HEK293T (cell line): ENCODE results near the gene TTC22.
A peak's percentile ranks its signal among the peaks of the same experiment; 100 is the strongest.

Experiments used
- CTCF ChIA-PET: fragments of 350-600 bp; formaldehyde crosslinking; extraction: SDS; loops from one replicate; lab custom pipeline; 2021; ENCODE audit warnings: antibody characterized with exemption, inconsistent platforms; lab: Yijun Ruan, JAX
- POLR2A ChIA-PET: fragments of 350-600 bp; formaldehyde crosslinking; extraction: SDS; loops from one replicate; lab custom pipeline; 2020; ENCODE audit warnings: antibody characterized with exemption, inconsistent platforms; lab: Yijun Ruan, JAX
- DNase-seq: peaks from one replicate; pipeline ENCODE4 v3.0.0; 2012; ENCODE audit warnings: mixed read lengths; ENCODE audit errors: extremely low spot score
- ARNT ChIP-seq: fragments of 450-650 bp; IDR thresholded peaks from 2 replicates; pipeline ENCODE4 v1.6.1; 2017; ENCODE audit warnings: mild to moderate bottlenecking
- BHLHE40 ChIP-seq: fragments of 450-650 bp; IDR thresholded peaks from 2 replicates; pipeline ENCODE4 v1.6.1; 2016; ENCODE audit warnings: mild to moderate bottlenecking, moderate library complexity, borderline replicate concordance
- CTBP1 ChIP-seq: fragments of 450-650 bp; IDR thresholded peaks from 2 replicates; pipeline ENCODE4 v1.6.1; 2016; ENCODE audit warnings: borderline replicate concordance
- ELF4 ChIP-seq: fragments of 450-650 bp; IDR thresholded peaks from 2 replicates; pipeline ENCODE4 v1.6.1; 2017; ENCODE audit warnings: antibody characterized with exemption
- FOXA1 ChIP-seq: fragments of 450-650 bp; IDR thresholded peaks from 2 replicates; pipeline ENCODE4 v1.6.1; 2016; ENCODE audit warnings: mild to moderate bottlenecking
- FOXK2 ChIP-seq: fragments of 450-650 bp; IDR thresholded peaks from 2 replicates; pipeline ENCODE4 v1.6.1; 2016; ENCODE audit warnings: mild to moderate bottlenecking
- FOXM1 ChIP-seq: fragments of 450-650 bp; IDR thresholded peaks from 2 replicates; pipeline ENCODE4 v1.6.1; 2017; ENCODE audit warnings: mild to moderate bottlenecking, borderline replicate concordance
- HDGF ChIP-seq: fragments of 450-650 bp; IDR thresholded peaks from 2 replicates; pipeline ENCODE4 v1.6.1; 2017; ENCODE audit warnings: antibody characterized with exemption, borderline replicate concordance
- L3MBTL2 ChIP-seq: fragments of 450-650 bp; conservative IDR thresholded peaks from 2 replicates; pipeline ENCODE4 v1.6.1; 2016; ENCODE audit warnings: mild to moderate bottlenecking
- LEF1 ChIP-seq: fragments of 450-650 bp; IDR thresholded peaks from 2 replicates; pipeline ENCODE4 v1.6.1; 2017; ENCODE audit warnings: mild to moderate bottlenecking, borderline replicate concordance
- NFRKB ChIP-seq: fragments of 450-650 bp; IDR thresholded peaks from 2 replicates; pipeline ENCODE4 v1.6.1; 2016; ENCODE audit warnings: mild to moderate bottlenecking, moderate library complexity
- PKNOX1 ChIP-seq: fragments of 450-650 bp; IDR thresholded peaks from 2 replicates; pipeline ENCODE4 v1.6.1; 2016
- SP1 ChIP-seq: fragments of 450-650 bp; IDR thresholded peaks from 2 replicates; pipeline ENCODE4 v1.6.1; 2017
- SUZ12 ChIP-seq: fragments of 450-650 bp; IDR thresholded peaks from 2 replicates; pipeline ENCODE4 v1.6.1; 2016; ENCODE audit warnings: mild to moderate bottlenecking
- TARDBP ChIP-seq: fragments of 450-650 bp; IDR thresholded peaks from 2 replicates; pipeline ENCODE4 v1.6.1; 2016
- ZNF384 ChIP-seq: fragments of 450-650 bp; IDR thresholded peaks from 2 replicates; pipeline ENCODE4 v1.6.1; 2016

The TTC22 gene

GRCh38 chr1:54819195-54819536 is 18.0 kb upstream of the TTC22 start:
- POLR2A ChIA-PET = no interaction called here
- no peak for DNase-seq

GRCh38 chr1:54818461-54819194 is 17.5 kb upstream of the TTC22 start:
- POLR2A ChIA-PET = no interaction called here
- no peak for DNase-seq
- CTCF ChIA-PET = no interaction called here
- TF ChIP-seq ZNF384 = no peak
- no peak for TF ChIP-seq ARNT
- no peak for TF ChIP-seq NFRKB
- peak; percentile 62 for TF ChIP-seq PKNOX1
- TF ChIP-seq LEF1 = no peak
- TF ChIP-seq FOXA1 = no peak

More at GRCh38 chr1:54819195-54819536, 18.0 kb upstream of the TTC22 start:
- CTCF ChIA-PET = no interaction called here
- TF ChIP-seq FOXA1 (no peak), SUZ12 (no peak), ARNT (no peak), BHLHE40 (no peak), NFRKB (no peak), LEF1 (no peak), PKNOX1 (no peak), CTBP1 (no peak), ZNF384 (no peak)

GRCh38 chr1:54816951-54817350 is 15.8 kb upstream of the TTC22 start:
- ChIA-PET POLR2A (no interaction called here), CTCF (no interaction called here)
- DNase-seq = no peak
- TF ChIP-seq LEF1 (no peak), CTBP1 (no peak), BHLHE40 (no peak), FOXM1 (no peak), PKNOX1 (no peak), SUZ12 (no peak), ARNT (no peak), TARDBP (no peak), FOXA1 (no peak), ELF4 (no peak), SP1 (no peak), L3MBTL2 (no peak), ZNF384 (no peak), FOXK2 (no peak), NFRKB (no peak), HDGF (no peak)

GRCh38 chr1:54816130-54816529 is 15.0 kb upstream of the TTC22 start:
- POLR2A ChIA-PET = no interaction called here
- no peak for TF ChIP-seq SP1
- TF ChIP-seq PKNOX1 = no peak
- TF ChIP-seq CTBP1 = no peak
- TF ChIP-seq LEF1 = no peak
- no peak for TF ChIP-seq L3MBTL2
- TF ChIP-seq TARDBP = no peak
- TF ChIP-seq NFRKB = no peak
- CTCF ChIA-PET = no interaction called here
- DNase-seq = no peak

- CTCF ChIA-PET = interaction anchor here (1.0 kb wide), 1 partner anchor 694 kb away, joined by 4 read pairs; no protein-coding TSS in a partner anchor
- TF ChIP-seq ARNT (no peak), FOXK2 (no peak), FOXM1 (no peak), NFRKB (no peak), ZNF384 (no peak), L3MBTL2 (no peak), SP1 (no peak)
- POLR2A ChIA-PET = interaction anchor here (0.8 kb wide), 1 partner anchor 43 kb away, joined by 3 read pairs; no protein-coding TSS in a partner anchor
- DNase-seq = no peak
Observed at GRCh38 chr1:54815086-54815876, 14.2 kb upstream of the TTC22 start.

- TF ChIP-seq FOXM1 = no peak
- TF ChIP-seq L3MBTL2 = no peak
- TF ChIP-seq FOXK2 = no peak
- no peak for TF ChIP-seq ARNT
- no peak for TF ChIP-seq BHLHE40
- TF ChIP-seq TARDBP = no peak
- no peak for TF ChIP-seq SP1
- TF ChIP-seq FOXA1 = no peak
- no peak for TF ChIP-seq HDGF
- ChIA-PET POLR2A (interaction anchor here (0.8 kb wide), 1 partner anchor 42 kb away, joined by 3 read pairs; no protein-coding TSS in a partner anchor), CTCF (interaction anchor here (1.0 kb wide), 1 partner anchor 693 kb away, joined by 4 read pairs; no protein-coding TSS in a partner anchor)
- DNase-seq = no peak
Observed at GRCh38 chr1:54814571-54814970, 13.4 kb upstream of the TTC22 start.
